ENCODE data around the gene HERC3. TPM values are rescaled to one million over a fixed set of nuclear protein-coding genes. Genes with fewer than 3 reads are reported as not detected.

Gene HERC3
- total RNA-seq, 1 donor, result 15.6 TPM

GRCh38 chr4:88646528-88647280 is 54.4 kb downstream of the HERC3 start:
- Histone ChIP-seq H3K4me3 (ENCODE audit: insufficient read depth, low read length) (no peak overlapping the region), H3K27ac (ENCODE audit: low read depth, low read length) (no peak overlapping the region), H2AFZ (ENCODE audit: low read length) (no peak overlapping the region), H3K9me3 (ENCODE audit: low read depth, low read length) (no peaks in the 10 kb centered on the region), H3K36me3 (ENCODE audit: insufficient read depth, low read length) (no peaks in the 10 kb centered on the region), H4K20me1 (ENCODE audit: insufficient read depth, low read length) (no peaks in the 10 kb centered on the region), H3K4me2 (ENCODE audit: insufficient read depth, low read length) (no peak overlapping the region), H3K79me2 (ENCODE audit: insufficient read depth, low read length) (peaks cover 3% of the 10 kb centered on the region), H3K27me3 (ENCODE audit: insufficient read depth, low read length) (no peaks in the 10 kb centered on the region), H3K4me1 (ENCODE audit: insufficient read depth, low read length) (no peaks in the 10 kb centered on the region)
- TF ChIP-seq CTCF (IDR thresholded peaks at IDR 0.05; ENCODE audit: extremely low read depth, low read depth, low read length), result no peak
- no peak for DNase-seq (ENCODE audit: insufficient read length, low spot score, missing footprints)

GRCh38 chr4:88649716-88650115 is 57.4 kb downstream of the HERC3 start:
- no peaks in the 10 kb centered on the region for H3K27me3 ChIP-seq (ENCODE audit: insufficient read depth, low read length)
- H3K4me3 ChIP-seq (ENCODE audit: insufficient read depth, low read length), result no peak overlapping the region
- no peak for DNase-seq (ENCODE audit: insufficient read length, low spot score, missing footprints)
- H3K4me1 ChIP-seq (ENCODE audit: insufficient read depth, low read length), result no peaks in the 10 kb centered on the region
- no peaks in the 10 kb centered on the region for H4K20me1 ChIP-seq (ENCODE audit: insufficient read depth, low read length)
- TF ChIP-seq CTCF (IDR thresholded peaks at IDR 0.05; ENCODE audit: extremely low read depth, low read depth, low read length), result no peak
- H3K9me3 ChIP-seq (ENCODE audit: low read depth, low read length), result no peaks in the 10 kb centered on the region
- no peaks in the 10 kb centered on the region for H3K36me3 ChIP-seq (ENCODE audit: insufficient read depth, low read length)
- no peak overlapping the region for H3K27ac ChIP-seq (ENCODE audit: low read depth, low read length)
- H3K4me2 ChIP-seq (ENCODE audit: insufficient read depth, low read length), result no peak overlapping the region
- no peak overlapping the region for H2AFZ ChIP-seq (ENCODE audit: low read length)
- peaks cover 3% of the 10 kb centered on the region for H3K79me2 ChIP-seq (ENCODE audit: insufficient read depth, low read length)

- Histone ChIP-seq H3K27ac (ENCODE audit: low read depth, low read length) (no peak overlapping the region), H3K27me3 (ENCODE audit: insufficient read depth, low read length) (no peaks in the 10 kb centered on the region), H3K4me3 (ENCODE audit: insufficient read depth, low read length) (no peak overlapping the region), H3K79me2 (ENCODE audit: insufficient read depth, low read length) (no peaks in the 10 kb centered on the region), H3K9me3 (ENCODE audit: low read depth, low read length) (no peaks in the 10 kb centered on the region), H3K36me3 (ENCODE audit: insufficient read depth, low read length) (no peaks in the 10 kb centered on the region), H3K4me2 (ENCODE audit: insufficient read depth, low read length) (no peak overlapping the region), H3K4me1 (ENCODE audit: insufficient read depth, low read length) (no peaks in the 10 kb centered on the region), H4K20me1 (ENCODE audit: insufficient read depth, low read length) (no peaks in the 10 kb centered on the region), H2AFZ (ENCODE audit: low read length) (no peak overlapping the region)
- TF ChIP-seq CTCF (IDR thresholded peaks at IDR 0.05; ENCODE audit: extremely low read depth, low read depth, low read length), result no peak
- DNase-seq (ENCODE audit: insufficient read length, low spot score, missing footprints), result no peak
These were observed 61.2 kb downstream of the HERC3 start for GRCh38 chr4:88653371-88653946.

- Histone ChIP-seq H3K79me2 (ENCODE audit: insufficient read depth, low read length) (no peaks in the 10 kb centered on the region), H3K4me3 (ENCODE audit: insufficient read depth, low read length) (no peak overlapping the region), H3K27ac (ENCODE audit: low read depth, low read length) (no peak overlapping the region), H3K9me3 (ENCODE audit: low read depth, low read length) (no peaks in the 10 kb centered on the region), H3K4me2 (ENCODE audit: insufficient read depth, low read length) (no peak overlapping the region), H3K27me3 (ENCODE audit: insufficient read depth, low read length) (no peaks in the 10 kb centered on the region), H3K36me3 (ENCODE audit: insufficient read depth, low read length) (no peaks in the 10 kb centered on the region), H3K4me1 (ENCODE audit: insufficient read depth, low read length) (peaks cover 11% of the 10 kb centered on the region), H2AFZ (ENCODE audit: low read length) (no peak overlapping the region), H4K20me1 (ENCODE audit: insufficient read depth, low read length) (no peaks in the 10 kb centered on the region)
- no peak for TF ChIP-seq CTCF (IDR thresholded peaks at IDR 0.05; ENCODE audit: extremely low read depth, low read depth, low read length)
- DNase-seq (ENCODE audit: insufficient read length, low spot score, missing footprints), result no peak
These were observed 62.9 kb downstream of the HERC3 start for GRCh38 chr4:88655226-88655625.

Data from osteoblast (primary cell).